GM19193 (cell line): ENCODE results near the gene MRPL3.

Experiments used
- POLR2A ChIP-seq: IDR thresholded peaks from 4 replicates; pipeline ENCODE4 v1.6.1; 2011; ENCODE audit not compliant: insufficient read depth, insufficient read length; ENCODE audit errors: extremely low read depth

MRPL3 gene

GRCh38 chr3:131502530-131503319, at the start of gene MRPL3:
Gene MRPL3 (minus strand): TSS chr3:131502971. CDS start chr3:131502821, 150 bp downstream.
- peak; percentile 82 for TF ChIP-seq POLR2A

GRCh38 chr3:131551761-131552160, 49.0 kb upstream of the MRPL3 start:
- no peak for TF ChIP-seq POLR2A

- no peak for TF ChIP-seq POLR2A
These were observed 48.0 kb upstream of the MRPL3 start for GRCh38 chr3:131550562-131551465.

GRCh38 chr3:131549340-131549739, 46.6 kb upstream of the MRPL3 start:
- no peak for TF ChIP-seq POLR2A

- TF ChIP-seq POLR2A, result no peak
These were observed 44.8 kb upstream of the MRPL3 start for GRCh38 chr3:131547585-131547984.

- no peak for TF ChIP-seq POLR2A
These were observed 43.7 kb upstream of the MRPL3 start for GRCh38 chr3:131546441-131546840.

- TF ChIP-seq POLR2A, result no peak
These were observed 41.8 kb upstream of the MRPL3 start for GRCh38 chr3:131544557-131544956.

- TF ChIP-seq POLR2A, result no peak
These were observed 40.9 kb upstream of the MRPL3 start for GRCh38 chr3:131543714-131544113.

GRCh38 chr3:131541288-131541687, 38.5 kb upstream of the MRPL3 start:
- TF ChIP-seq POLR2A, result no peak

GRCh38 chr3:131540821-131541220, 38.0 kb upstream of the MRPL3 start:
- TF ChIP-seq POLR2A, result no peak

- no peak for TF ChIP-seq POLR2A
These were observed 37.4 kb upstream of the MRPL3 start for GRCh38 chr3:131540143-131540542.

- TF ChIP-seq POLR2A, result no peak
These were observed 36.2 kb upstream of the MRPL3 start for GRCh38 chr3:131538968-131539367.

- TF ChIP-seq POLR2A, result no peak
These were observed 34.8 kb upstream of the MRPL3 start for GRCh38 chr3:131537531-131537930.

- no peak for TF ChIP-seq POLR2A
These were observed 32.8 kb upstream of the MRPL3 start for GRCh38 chr3:131535596-131535995.

GRCh38 chr3:131535131-131535530, 32.4 kb upstream of the MRPL3 start:
- no peak for TF ChIP-seq POLR2A

- TF ChIP-seq POLR2A, result no peak
These were observed 29.9 kb upstream of the MRPL3 start for GRCh38 chr3:131532645-131533044.
